ENCODE data around the gene GTF3C5.

GRCh38 chr9:133063159-133063499 lies 32.3 kb downstream of the GTF3C5 start:
- TF ChIP-seq FOXM1 (IDR thresholded peaks at IDR 0.05; ENCODE audit: low read depth) (no peak), REST (IDR thresholded peaks at IDR 0.05; ENCODE audit: low read depth, low read length) (no peak), CTCF (IDR thresholded peaks at IDR 0.05) (no peak), GABPA (IDR thresholded peaks at IDR 0.05; ENCODE audit: low read depth) (no peak), TEAD4 (IDR thresholded peaks at IDR 0.05; ENCODE audit: borderline replicate concordance, insufficient read depth) (no peak), POLR2AphosphoS5 (IDR thresholded peaks at IDR 0.05; ENCODE audit: low read depth, low read length) (no peak)

Measured in SK-N-SH (cell line).